Heart right ventricle (tissue), 16 donors: ENCODE measurements around the gene ABLIM2. TPM values are rescaled to one million over a fixed set of nuclear protein-coding genes. Genes with fewer than 3 reads are reported as not detected.

ENCODE experiments used
- ATAC-seq, 8 donors: fragments of 200-7000 bp; cut with Tn5 transposase; one replicate each; pipeline ENCODE4 v1.9.1; 2020; ENCODE audit warnings: mild to moderate bottlenecking in 8 of 8, moderate library complexity in 8 of 8, moderate number of reproducible peaks in 1 of 8
- DNase-seq, 2 donors: peaks; one replicate each; pipeline ENCODE4 v3.0.0-alpha.2; 2020
- H3K27ac ChIP-seq, 10 donors: fragments of 200-600 bp; sonication (generic) in 2 of 10; one replicate each; pipeline versions ENCODE4 v1.5.0 to v1.8.0; 2020 to 2022; ENCODE audit warnings: mild to moderate bottlenecking in 3 of 10
- H3K27me3 ChIP-seq, 7 donors: fragments of 200-600 bp; one replicate each; pipeline ENCODE4 v1.8.0; 2021 to 2022; ENCODE audit warnings: mild to moderate bottlenecking in 2 of 7
- H3K36me3 ChIP-seq, 9 donors: fragments of 200-600 bp; sonication (generic) in 1 of 9; one replicate each; pipeline versions ENCODE4 v1.5.0 to v1.8.0; 2020 to 2022; ENCODE audit warnings: mild to moderate bottlenecking in 2 of 9
- H3K4me1 ChIP-seq, 9 donors: fragments of 200-600 bp; sonication (generic) in 1 of 9; one replicate each; pipeline versions ENCODE4 v1.5.0 to v1.8.0; 2020 to 2022; ENCODE audit warnings: mild to moderate bottlenecking in 4 of 9
- H3K4me3 ChIP-seq, 10 donors: fragments of 200-600 bp; sonication (generic) in 2 of 10; one replicate each; pipeline versions ENCODE4 v1.5.0 to v1.8.0; 2020 to 2022; ENCODE audit warnings: mild to moderate bottlenecking in 7 of 10, moderate library complexity in 2 of 10
- H3K9me3 ChIP-seq, 11 donors: fragments of 200-600 bp in 10 of 11; sonication (generic) in 2 of 11; one replicate each; pipeline versions ENCODE4 v1.5.0 to v1.8.0; 2013 to 2022; ENCODE audit warnings: mild to moderate bottlenecking in 2 of 11, control low read depth in 1 of 11, moderate library complexity in 1 of 11
- WGBS, 2 donors: extraction: QIAGEN DNeasy Blood & Tissue Kit; methylation state at CpG; one replicate each; pipeline ENCODE4 v1.1.7; 2013; ENCODE audit warnings: inconsistent platforms in 1 of 2; 5-methylcytosine and 5-hydroxymethylcytosine counted together
- intact Hi-C, 10 donors: fragments of 100-400 bp; cut with DNase I; formaldehyde crosslinking; loops; one replicate each; pipeline versions ENCODE4 v1.11.1 to v1.14.2; 2022
- polyA plus RNA-seq, 2 donors: library from polyadenylated mRNA; stranded (reverse); fragments of 200-250 nt; gene quantifications; one replicate each; pipeline ENCODE4 v1.2.3, GENCODE V29; 2013
- total RNA-seq, 10 donors: library from RNA; stranded (reverse); fragmentation: NEBNext Ultra II Directional in 3 of 10; extraction: Animal tissue kit (Norgen Biotek cat#: 25700) in 3 of 10; gene quantifications; one replicate each; pipeline versions ENCODE4 v1.2.1 to v1.2.4, GENCODE V29; 2021 to 2023
- TF ChIP-seq, protein P1 (sequence below), 9 donors: fragments of 200-600 bp; sonication (generic) in 2 of 9; IDR thresholded peaks; one replicate each; pipeline versions ENCODE4 v1.5.0 to v1.8.0; 2021 to 2022; ENCODE audit warnings: antibody characterized with exemption in 9 of 9, mild to moderate bottlenecking in 5 of 9, moderate library complexity in 1 of 9
- donor health status: Arrhythmogenic right ventricular cardiomyopathy.
- donor health status: ischemic (EF 13 %, LVEDD 7.1; RV severe dilation, severe dysfunction).
- donor health status: healthy with polysubstance abuse.
- donor health status: DM: no; HTN: yes; CAD: no.
- donor health status: DM: no; HTN: no; CAD: no.
- donor health status: ischemic (EF 25% LVEDD 6.9; RV normal size, moderate dysfunction).
- donor health status: ischemic (EF 25% LVEDD 5.7; RV mildly dilated, moderate dysfunction).
- donor health status: healthy.
- donor health status: DM: yes; HTN: yes; CAD: no.
- donor health status: Ischemic cardiomyopathy.
- donor health status: ischemic (EF 35%, LVEDD 5.7; RV mildly dilated, moderate dysfunction).
- donor health status: nonischemic (EF 11% LVEDD 7.7; RV severe dilation, severe dysfunction).
- donor health status: DM: yes; HTN: yes; CAD: no.
- donor health status: PGD.
- donor health status: ischemic (EF 29% LVEDD 5.4; RV normal size, mild dysfunction).
- donor health status: nonischemic (EF 23%, LVEDD 6.1; RV moderate dilation, normal function).

Gene ABLIM2
- total and polyA plus RNA-seq, 12 donors, result 7.2 to 27.8 (median 17.6) TPM

DNA sequence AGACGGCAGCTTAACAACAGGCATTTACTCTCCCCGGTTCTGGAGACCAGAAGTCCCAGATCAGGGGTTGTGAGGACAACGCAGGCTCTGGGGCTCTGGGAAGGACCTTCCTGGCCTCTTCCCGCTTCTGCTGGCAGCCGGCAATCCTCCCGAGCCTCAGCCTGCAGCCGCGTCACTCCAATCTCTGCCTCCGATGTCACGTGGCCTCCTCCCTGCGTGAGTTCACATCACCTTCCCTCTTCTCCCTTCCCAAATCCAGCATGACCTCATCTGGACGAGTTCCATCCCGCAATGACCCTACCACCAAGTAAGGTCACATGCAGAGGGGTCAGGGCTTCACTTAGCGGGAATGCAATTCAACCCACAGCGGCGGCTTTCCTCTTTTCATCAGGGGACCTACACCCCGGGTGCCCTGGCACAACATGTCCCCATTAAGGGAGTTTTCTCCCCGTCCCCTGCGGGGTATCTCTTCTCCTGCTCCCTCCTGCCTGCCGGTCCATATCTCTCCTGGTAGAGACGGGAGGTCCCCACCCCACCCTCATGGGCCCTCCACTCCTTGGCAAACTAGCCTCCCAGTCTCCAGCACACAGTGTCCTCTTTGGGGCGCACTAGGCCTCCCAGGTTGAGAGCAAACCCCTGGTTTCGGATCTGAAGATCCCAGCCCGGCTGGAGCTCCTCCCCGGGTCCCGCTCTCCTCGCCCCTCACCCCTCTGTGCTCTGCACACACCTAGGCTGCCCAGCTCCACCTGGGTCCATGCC, 25.5 kb downstream of the ABLIM2 start:
- intact Hi-C loops, result no loop called here
- WGBS, 2 donors, result 77 to 79% methylated on average over 27 of the region's 27 CpGs
- no peak overlapping the region for H3K4me3 ChIP-seq
- H3K4me1 ChIP-seq, result peaks cover 0 to 21% (median 5%) of the 10 kb centered on the region in 9 donors
- no peaks in the 10 kb centered on the region for H3K36me3 ChIP-seq
- ATAC-seq (no peak), DNase-seq (peak in 1 of 2 donors; percentile 10)
- H3K27ac ChIP-seq, result no peak overlapping the region
- TF ChIP-seq, protein P1, sequence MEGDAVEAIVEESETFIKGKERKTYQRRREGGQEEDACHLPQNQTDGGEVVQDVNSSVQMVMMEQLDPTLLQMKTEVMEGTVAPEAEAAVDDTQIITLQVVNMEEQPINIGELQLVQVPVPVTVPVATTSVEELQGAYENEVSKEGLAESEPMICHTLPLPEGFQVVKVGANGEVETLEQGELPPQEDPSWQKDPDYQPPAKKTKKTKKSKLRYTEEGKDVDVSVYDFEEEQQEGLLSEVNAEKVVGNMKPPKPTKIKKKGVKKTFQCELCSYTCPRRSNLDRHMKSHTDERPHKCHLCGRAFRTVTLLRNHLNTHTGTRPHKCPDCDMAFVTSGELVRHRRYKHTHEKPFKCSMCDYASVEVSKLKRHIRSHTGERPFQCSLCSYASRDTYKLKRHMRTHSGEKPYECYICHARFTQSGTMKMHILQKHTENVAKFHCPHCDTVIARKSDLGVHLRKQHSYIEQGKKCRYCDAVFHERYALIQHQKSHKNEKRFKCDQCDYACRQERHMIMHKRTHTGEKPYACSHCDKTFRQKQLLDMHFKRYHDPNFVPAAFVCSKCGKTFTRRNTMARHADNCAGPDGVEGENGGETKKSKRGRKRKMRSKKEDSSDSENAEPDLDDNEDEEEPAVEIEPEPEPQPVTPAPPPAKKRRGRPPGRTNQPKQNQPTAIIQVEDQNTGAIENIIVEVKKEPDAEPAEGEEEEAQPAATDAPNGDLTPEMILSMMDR (IDR thresholded peaks at IDR 0.05), result no peak
- peaks cover 0 to 5% (median 0%) of the 10 kb centered on the region in 7 donors for H3K27me3 ChIP-seq
- peaks cover 0 to 2% (median 0%) of the 10 kb centered on the region in 11 donors for H3K9me3 ChIP-seq

DNA sequence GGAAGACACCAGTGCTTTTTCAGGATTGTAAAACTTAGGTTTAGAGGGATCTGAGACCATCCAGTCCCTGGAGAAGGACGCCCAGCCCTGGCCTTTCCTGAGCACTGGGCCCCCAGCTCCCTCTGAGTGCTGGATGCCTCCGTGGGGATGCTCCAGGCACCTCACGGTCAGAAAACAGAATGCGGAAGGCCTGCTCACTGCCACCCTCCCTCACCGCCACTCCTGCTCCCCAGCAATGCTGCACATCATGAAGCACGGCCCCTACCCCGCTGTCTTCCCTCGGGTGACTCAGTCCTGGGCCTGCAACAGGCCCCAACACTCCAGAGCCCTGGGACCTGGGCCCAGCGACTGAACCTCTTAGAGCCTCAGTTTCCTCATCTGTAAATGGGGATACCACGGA, 26.2 kb downstream of the ABLIM2 start:
- Histone ChIP-seq H3K27me3 (peaks cover 0 to 5% (median 0%) of the 10 kb centered on the region in 7 donors), H3K4me1 (peaks cover 0 to 21% (median 5%) of the 10 kb centered on the region in 9 donors), H3K36me3 (no peaks in the 10 kb centered on the region), H3K9me3 (no peaks in the 10 kb centered on the region), H3K27ac (no peak overlapping the region), H3K4me3 (no peak overlapping the region)
- WGBS, 2 donors, result 90 to 93% methylated on average over 10 of the region's 10 CpGs
- DNase-seq, result peak in 1 of 2 donors; percentile 8
- TF ChIP-seq, protein P1 (IDR thresholded peaks at IDR 0.05), result no peak
- intact Hi-C loops, result no loop called here
- ATAC-seq, result no peak

DNA sequence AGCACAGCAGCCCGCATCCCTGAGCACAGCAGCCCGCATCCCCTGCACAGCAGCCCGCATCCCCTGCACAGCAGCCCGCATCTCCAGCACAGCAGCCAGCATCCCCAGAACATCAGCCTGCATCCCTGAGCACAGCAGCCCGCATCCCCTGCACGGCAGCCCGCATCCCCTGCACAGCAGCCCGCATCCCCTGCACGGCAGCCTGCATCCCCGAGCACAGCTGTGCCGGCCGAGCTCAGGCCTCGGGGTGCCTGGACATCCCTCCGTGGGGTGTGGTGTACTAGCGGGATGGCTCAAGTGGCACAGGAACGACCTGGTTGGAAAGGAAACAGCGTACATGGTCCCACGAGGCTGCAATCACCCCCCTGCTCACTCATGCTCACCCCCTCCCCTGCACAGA, 26.8 kb downstream of the ABLIM2 start:
- Histone ChIP-seq H3K27me3 (peaks cover 0 to 5% (median 0%) of the 10 kb centered on the region in 7 donors), H3K27ac (no peak overlapping the region), H3K36me3 (no peaks in the 10 kb centered on the region), H3K4me3 (no peak overlapping the region), H3K9me3 (no peaks in the 10 kb centered on the region), H3K4me1 (peaks cover 0 to 21% (median 5%) of the 10 kb centered on the region in 9 donors)
- no peak for ATAC-seq
- intact Hi-C loops, result no loop called here
- peak in 1 of 2 donors; percentile 3 for DNase-seq
- TF ChIP-seq, protein P1 (IDR thresholded peaks at IDR 0.05), result no peak
- WGBS, 2 donors, result 82% methylated on average over 18 of the region's 18 CpGs

DNA sequence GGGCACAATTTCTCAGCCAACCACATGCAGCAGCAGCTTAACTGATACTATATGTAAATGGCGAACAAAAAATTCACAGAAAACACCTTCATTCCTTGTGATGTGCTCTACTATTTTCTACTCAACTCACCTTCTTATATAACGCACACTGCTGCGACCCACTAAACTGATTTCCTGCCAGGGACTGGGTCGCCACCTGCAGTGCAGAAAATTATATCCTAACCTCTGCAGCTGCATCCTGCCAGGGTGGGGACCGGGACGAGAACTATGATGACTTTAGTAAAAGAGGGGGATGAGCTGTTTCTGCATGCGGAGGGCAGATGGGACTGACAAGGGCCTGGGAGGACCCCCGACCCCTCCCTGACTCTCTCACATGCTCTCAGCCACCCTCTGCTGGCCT, 27.4 kb downstream of the ABLIM2 start:
- H3K9me3 ChIP-seq, result no peaks in the 10 kb centered on the region
- TF ChIP-seq, protein P1 (IDR thresholded peaks at IDR 0.05), result no peak
- no peaks in the 10 kb centered on the region for H3K36me3 ChIP-seq
- peaks cover 0 to 15% (median 4%) of the 10 kb centered on the region in 9 donors for H3K4me1 ChIP-seq
- intact Hi-C loops, result no loop called here
- DNase-seq (no peak), ATAC-seq (no peak)
- no peak overlapping the region for H3K4me3 ChIP-seq
- H3K27me3 ChIP-seq, result peaks cover 0 to 5% (median 0%) of the 10 kb centered on the region in 7 donors
- no peak overlapping the region for H3K27ac ChIP-seq
- 67 to 70% methylated on average over 8 of the region's 8 CpGs for whole genome bisulfite sequencing, 2 donors
